GM18858 (cell line): Measurements from ENCODE around the gene PRR3.
"Not testable (repeated sequence)": the region's sequence is repeated elsewhere in the genome, so short reads cannot be mapped to it uniquely, and the experiment has no call there.

Experiments
- ATAC-seq: cut with Tn5 transposase; IDR thresholded peaks from one replicate; pipeline ENCODE4 v1.9.1; 2021; ENCODE audit not compliant: unreplicated experiment

PRR3 gene

GRCh38 chr6:30556906-30557682, at the start of gene PRR3:
Gene PRR3 (plus strand): TSS chr6:30557295. CDS start chr6:30557345, 50 bp downstream.
- peak; percentile 46 for ATAC-seq

GRCh38 chr6:30507849-30508827, 49.0 kb upstream of the PRR3 start:
- ATAC-seq: no peak

DNA sequence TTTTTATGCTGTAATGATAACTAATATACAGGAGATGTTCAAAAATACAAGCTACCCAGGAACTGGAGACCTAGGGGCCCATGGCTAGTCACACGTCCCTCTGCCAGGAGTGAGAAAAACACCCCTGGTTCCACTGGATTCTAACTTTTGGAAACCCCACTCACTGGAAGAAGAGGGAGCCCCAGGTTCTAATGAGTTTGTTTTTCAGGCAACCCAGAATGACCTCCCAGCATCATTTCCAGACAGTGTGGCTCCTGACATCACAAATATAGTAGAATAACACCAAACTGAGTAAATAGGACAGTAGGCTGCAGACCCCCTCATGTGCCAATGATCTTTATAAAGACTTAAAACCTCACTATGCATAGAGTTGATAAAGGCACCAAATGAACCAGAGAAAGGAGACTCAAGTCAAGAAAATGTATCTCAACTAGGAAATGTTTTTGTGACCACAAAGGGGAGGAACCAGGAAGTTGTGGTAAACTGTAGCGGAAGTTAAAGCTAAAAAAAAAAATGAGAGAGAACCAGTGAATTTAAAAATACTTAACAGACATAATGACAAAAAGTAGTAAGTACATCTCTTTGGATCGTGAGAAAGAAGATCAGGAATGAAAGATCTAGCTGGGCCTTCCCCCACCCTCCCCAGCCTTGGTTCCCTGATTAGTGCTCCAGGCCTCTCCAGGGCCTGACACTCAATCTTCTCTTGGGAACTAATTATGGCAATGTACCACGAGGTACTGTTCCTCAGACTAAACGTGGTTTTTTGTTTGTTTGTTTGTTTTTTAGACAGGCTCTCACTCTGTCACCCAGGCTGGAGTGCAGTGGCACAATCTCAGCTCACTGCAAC, 48.0 kb upstream of the PRR3 start:
- no peak for ATAC-seq

DNA sequence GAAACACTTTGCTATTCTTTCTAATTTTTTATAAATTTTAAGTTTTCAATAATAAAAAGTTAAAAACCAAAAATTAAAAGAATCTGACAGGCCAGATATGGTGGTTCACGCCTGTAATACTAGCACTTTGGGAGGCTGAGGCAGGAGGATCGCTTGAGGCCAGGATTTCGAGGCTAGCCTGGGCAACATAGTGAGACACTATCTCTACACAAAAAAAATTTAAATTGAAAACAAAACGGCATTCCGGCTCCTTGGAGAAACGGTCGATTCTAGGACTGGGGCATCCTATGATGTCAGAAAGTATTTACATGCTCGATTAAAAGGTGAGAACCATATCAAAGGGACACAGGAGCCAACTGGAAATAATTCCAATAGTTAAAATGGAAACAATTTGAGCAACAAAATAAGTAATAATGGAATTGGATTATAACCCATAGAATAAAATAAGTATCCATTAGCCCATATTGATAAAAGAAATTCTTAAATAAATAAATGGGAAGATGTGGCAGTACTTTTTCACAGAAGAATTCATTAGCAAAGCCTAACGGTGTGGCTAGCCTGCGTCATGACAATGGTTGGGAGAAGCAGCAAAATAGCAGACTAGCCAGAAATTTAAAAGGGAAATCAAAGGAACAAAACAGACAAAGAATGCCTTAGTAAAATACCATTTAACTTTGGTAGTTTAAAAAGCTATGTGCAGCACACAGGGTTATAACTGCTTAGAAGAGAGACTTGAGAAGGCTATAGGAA, 46.5 kb upstream of the PRR3 start:
- no peak for ATAC-seq

- ATAC-seq: no peak
Observed at GRCh38 chr6:30511169-30511546, 45.9 kb upstream of the PRR3 start.

DNA sequence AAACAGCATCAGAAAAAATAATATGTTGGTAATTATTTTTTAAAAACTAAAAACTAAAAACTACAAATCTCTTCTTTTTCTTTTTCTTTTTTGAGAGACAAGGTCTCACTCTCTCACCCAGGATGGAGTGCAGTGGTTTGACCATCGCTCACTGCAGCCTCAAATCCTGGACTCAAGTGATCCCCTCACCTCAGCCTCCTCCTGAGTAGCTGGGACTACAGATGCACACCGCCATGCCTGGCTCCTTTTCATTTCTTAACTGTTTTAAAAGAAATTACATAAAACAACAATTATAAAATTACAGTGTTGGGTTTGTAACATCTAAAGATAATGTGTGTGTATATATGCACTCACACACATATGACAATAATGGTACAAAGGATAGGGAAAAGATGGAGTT, 43.6 kb upstream of the PRR3 start:
- no peak for ATAC-seq

DNA sequence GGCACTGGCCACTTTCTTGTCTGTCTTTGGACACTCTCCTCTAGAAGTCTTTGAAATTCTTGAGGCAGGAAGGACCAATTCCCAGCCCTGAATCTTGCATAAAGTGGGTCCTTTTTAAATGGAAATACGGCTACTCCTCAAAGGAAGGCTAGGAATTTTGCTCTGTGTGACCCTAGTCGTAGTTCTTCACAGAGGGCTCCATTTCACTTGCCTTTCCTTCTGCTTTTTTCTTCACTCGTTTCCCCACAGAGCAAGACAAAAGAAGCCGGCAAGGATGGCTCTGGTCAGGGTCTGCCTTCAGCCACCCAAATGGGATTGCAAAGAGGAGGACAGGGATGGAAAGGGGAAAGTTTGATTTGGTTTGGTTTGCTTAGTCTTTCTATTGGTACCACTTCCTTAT, 42.0 kb upstream of the PRR3 start:
- no peak for ATAC-seq

GRCh38 chr6:30515944-30516753, 40.9 kb upstream of the PRR3 start:
- ATAC-seq: peak; percentile 61

GRCh38 chr6:30516754-30517076, 40.4 kb upstream of the PRR3 start:
- not testable (repeated sequence) for ATAC-seq

- not testable (repeated sequence) for ATAC-seq
Observed at GRCh38 chr6:30517767-30518504, 39.2 kb upstream of the PRR3 start.

DNA sequence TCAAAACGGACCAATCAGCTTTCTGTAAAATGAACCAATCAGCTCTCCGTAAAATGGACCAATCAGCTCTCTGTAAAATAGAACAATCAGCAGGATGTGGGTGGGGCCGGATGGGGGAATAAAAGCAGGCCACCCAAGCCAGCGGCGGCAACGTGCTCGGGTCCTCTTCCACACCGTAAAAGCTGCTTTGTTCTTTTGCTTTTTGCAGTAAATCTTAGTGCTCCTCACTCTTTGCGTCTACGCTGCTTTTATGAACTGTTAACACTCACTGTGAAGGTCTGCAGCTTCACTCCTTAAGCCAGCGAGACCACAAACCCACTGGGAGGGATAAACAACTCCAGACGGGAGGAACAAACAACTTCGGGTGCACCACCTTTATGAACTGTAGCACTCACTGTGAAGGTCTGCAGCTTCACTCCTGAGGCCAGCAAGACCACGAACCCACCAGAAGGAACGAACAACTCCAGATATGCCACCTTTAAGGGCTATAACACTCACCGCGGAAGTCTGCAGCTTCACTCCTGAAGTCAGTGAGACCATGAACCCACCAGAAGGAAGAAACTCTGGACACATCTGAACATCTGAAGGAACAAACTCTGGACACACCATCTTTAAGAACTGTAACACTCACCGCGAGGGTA, 38.5 kb upstream of the PRR3 start:
- ATAC-seq: not testable (repeated sequence)

DNA sequence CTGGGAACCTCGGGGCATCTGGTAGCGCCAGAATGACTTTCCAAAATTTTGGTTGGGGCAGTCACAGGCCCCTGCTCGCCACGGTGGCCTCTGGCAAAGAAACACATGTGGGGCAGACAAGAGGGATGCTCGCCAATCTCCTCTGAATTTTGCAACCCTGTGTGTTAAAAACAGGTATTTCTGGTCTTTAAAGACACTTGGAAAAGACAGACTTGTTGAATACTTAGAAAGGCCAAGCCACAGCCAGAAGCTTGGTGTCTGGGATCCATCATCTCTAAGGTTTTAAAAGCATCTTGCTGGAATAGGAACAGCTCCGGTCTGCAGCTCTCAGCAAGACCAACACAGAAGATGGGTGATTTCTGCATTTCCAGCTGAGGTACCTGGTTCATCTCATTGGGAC, 36.6 kb upstream of the PRR3 start:
- no peak for ATAC-seq

GRCh38 chr6:30521082-30521481, 36.0 kb upstream of the PRR3 start:
- not testable (repeated sequence) for ATAC-seq

DNA sequence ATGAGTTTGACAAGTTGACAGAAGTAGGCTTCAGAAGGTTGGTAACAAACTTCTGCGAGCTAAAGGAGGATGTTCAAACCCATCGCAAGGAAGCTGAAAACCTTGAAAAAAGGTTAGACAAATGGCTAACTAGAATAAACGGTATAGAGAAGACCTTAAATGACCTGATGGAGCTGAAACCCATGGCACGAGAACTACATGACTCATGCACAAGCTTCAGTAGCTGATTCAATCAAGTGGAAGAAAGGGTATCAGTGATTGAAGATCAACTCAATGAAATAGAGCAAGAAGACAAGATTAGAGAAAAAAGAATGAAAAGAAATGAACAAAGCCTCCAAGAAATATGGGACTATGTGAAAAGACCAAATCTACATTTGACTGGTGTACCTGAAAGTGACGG, 35.1 kb upstream of the PRR3 start:
- not testable (repeated sequence) for ATAC-seq

DNA sequence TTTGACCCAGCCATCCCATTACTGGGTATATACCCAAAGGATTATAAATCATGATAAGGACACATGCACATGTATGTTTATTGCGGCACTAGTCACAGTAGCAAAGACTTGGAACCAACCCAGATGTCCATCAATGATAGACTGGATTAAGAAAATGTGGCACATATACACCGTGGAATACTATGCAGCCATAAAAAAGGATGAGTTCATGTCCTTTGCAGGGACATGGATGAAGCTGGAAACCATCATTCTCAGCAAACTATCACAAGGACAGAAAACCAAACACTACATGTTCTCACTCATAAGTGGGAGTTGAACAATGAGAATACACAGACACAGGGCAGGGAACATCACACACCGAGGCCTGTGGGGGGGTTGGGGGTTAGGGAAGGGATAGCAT, 30.7 kb upstream of the PRR3 start:
- ATAC-seq: not testable (repeated sequence)

DNA sequence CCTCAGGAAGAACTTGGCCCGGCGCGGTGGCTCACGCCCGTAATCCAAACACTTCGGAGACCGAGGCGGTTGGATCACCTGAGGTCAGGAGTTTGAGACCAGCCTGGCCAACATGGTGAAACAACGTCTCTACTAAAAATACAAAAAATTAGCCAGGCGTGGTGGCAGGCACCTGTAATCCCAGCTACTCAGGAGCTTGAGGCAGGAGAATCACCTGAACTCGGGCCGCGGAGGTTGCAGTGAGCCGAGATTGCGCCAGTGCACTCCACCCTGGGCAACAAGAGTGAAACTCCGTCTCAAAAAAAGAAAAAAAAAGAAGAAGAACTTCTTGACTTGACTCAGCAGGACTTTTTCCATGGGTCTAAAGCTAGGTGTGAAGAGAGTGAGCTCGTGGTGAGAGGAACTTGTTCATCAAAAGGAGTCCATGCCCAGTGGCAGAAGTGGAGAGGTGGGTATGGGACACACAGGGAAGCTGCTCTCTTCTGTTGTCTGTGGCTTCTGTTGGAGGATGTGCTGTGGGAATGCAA, 27.7 kb upstream of the PRR3 start:
- ATAC-seq: peak; percentile 40

GRCh38 chr6:30530014-30530413, 27.1 kb upstream of the PRR3 start:
- no peak for ATAC-seq
